B cell (primary cell): ENCODE data around the gene HOXC6. TPM values are rescaled to one million over a fixed set of nuclear protein-coding genes. Genes with fewer than 3 reads are reported as not detected.
A peak's percentile ranks its signal among the peaks of the same experiment; 100 is the strongest.

Experiments
- ATAC-seq: fragments of 200-7000 bp; cut with Tn5 transposase; one replicate; pipeline ENCODE4 v1.10.0; 2021; ENCODE audit warnings: low read depth, mild to moderate bottlenecking, moderate number of reproducible peaks, moderate library complexity
- CTCF ChIA-PET: fragments of 350-600 bp; sonication (Branson Sonifier 250); formaldehyde crosslinking; loops from one replicate; lab custom pipeline; 2021; ENCODE audit warnings: antibody characterized with exemption, inconsistent platforms; lab: Charles Lee
- POLR2A ChIA-PET: fragments of 350-600 bp; sonication (Branson Sonifier 250); formaldehyde crosslinking; loops from one replicate; lab custom pipeline; 2021; ENCODE audit warnings: antibody characterized with exemption; lab: Charles Lee
- DNase-seq: peaks from one replicate; pipeline ENCODE4 v3.0.0; 2013
- H2AFZ ChIP-seq: 2 replicates; pipeline ENCODE4 v1.6.1; 2012; ENCODE audit warnings: mild to moderate bottlenecking, low read depth, low read length; ENCODE audit not compliant: insufficient read depth, poor library complexity, severe bottlenecking
- H3K27ac ChIP-seq, 2 donors: 1 replicate in 1 of 2; 2 replicates in 1 of 2; pipeline ENCODE4 v1.5.1; 2012 to 2013; ENCODE audit warnings: low read length in 2 of 2, mild to moderate bottlenecking in 2 of 2, moderate library complexity in 1 of 2
- H3K27me3 ChIP-seq, 4 experiments: fragments of 200-600 bp in 1 of 4; sonication (generic) in 1 of 4; replicated peaks in 1 of 4; 1 replicate in 2 of 4; 2 replicates in 2 of 4; pipeline versions ENCODE4 v1.6.1 to v1.7.0; 2013 to 2016; ENCODE audit warnings: low read length in 3 of 4, mild to moderate bottlenecking in 2 of 4, mixed read lengths in 1 of 4, moderate library complexity in 1 of 4; ENCODE audit not compliant: insufficient read depth in 4 of 4, control insufficient read depth in 3 of 4; ENCODE audit errors: control extremely low read depth in 1 of 4
- H3K36me3 ChIP-seq, 2 experiments: replicated peaks in 1 of 2; 1 replicate in 1 of 2; 2 replicates in 1 of 2; pipeline versions ENCODE4 v1.6.1 to v1.7.1; 2013; ENCODE audit warnings: low read length in 1 of 2; ENCODE audit not compliant: insufficient read depth in 2 of 2, control insufficient read depth in 1 of 2; ENCODE audit errors: control extremely low read depth in 1 of 2, extremely low read depth in 1 of 2
- H3K4me1 ChIP-seq, 2 donors: fragments of 200-600 bp in 1 of 2; sonication (generic) in 1 of 2; 1 replicate in 1 of 2; 2 replicates in 1 of 2; pipeline versions ENCODE4 v1.5.1 to v1.6.1; 2013 to 2017; ENCODE audit warnings: low read length in 2 of 2; ENCODE audit not compliant: control insufficient read depth in 2 of 2, insufficient read depth in 2 of 2
- H3K4me2 ChIP-seq: replicated peaks from 2 replicates; pipeline ENCODE3; 2012; ENCODE audit warnings: mild to moderate bottlenecking, low read depth, low read length; ENCODE audit not compliant: poor library complexity, severe bottlenecking
- H3K4me3 ChIP-seq, 5 experiments: fragments of 200-600 bp in 1 of 5; sonication (generic) in 1 of 5; 1 replicate in 3 of 5; 2 replicates in 2 of 5; pipeline versions ENCODE4 v1.5.1 to v1.7.0; 2011 to 2016; ENCODE audit warnings: low read length in 4 of 5, mild to moderate bottlenecking in 4 of 5, low read depth in 2 of 5, control low read depth in 1 of 5, moderate library complexity in 1 of 5; ENCODE audit not compliant: insufficient read depth in 1 of 5; ENCODE audit errors: control extremely low read depth in 1 of 5, extremely low read depth in 1 of 5
- H3K79me2 ChIP-seq: fragments of 200-600 bp; sonication (generic); one replicate; pipeline ENCODE4 v1.6.0; 2016; ENCODE audit warnings: low read length; ENCODE audit not compliant: control insufficient read depth, insufficient read depth
- H3K9ac ChIP-seq: fragments of 200-600 bp; sonication (generic); 2 replicates; pipeline ENCODE4 v1.6.1; 2017; ENCODE audit warnings: mild to moderate bottlenecking, low read length, moderate library complexity
- H3K9me3 ChIP-seq, 3 donors: one replicate each; pipeline versions ENCODE4 v1.6.1 to v1.7.1; 2013; ENCODE audit warnings: low read length in 2 of 3; ENCODE audit not compliant: control insufficient read depth in 2 of 3, insufficient read depth in 1 of 3; ENCODE audit errors: control extremely low read depth in 1 of 3
- H4K20me1 ChIP-seq: 2 replicates; pipeline ENCODE4 v1.6.0; 2012; ENCODE audit warnings: mild to moderate bottlenecking, low read length; ENCODE audit not compliant: insufficient read depth, control insufficient read depth, poor library complexity, severe bottlenecking
- H3K27ac Mint-ChIP-seq: one replicate; pipeline ENCODE4 v1.8.0; 2021; ENCODE audit warnings: mixed read lengths
- H3K27me3 Mint-ChIP-seq: one replicate; pipeline ENCODE4 v1.8.0; 2021; ENCODE audit warnings: mixed read lengths
- H3K4me1 Mint-ChIP-seq: one replicate; pipeline ENCODE4 v1.8.0; 2021; ENCODE audit warnings: mixed read lengths
- H3K4me3 Mint-ChIP-seq: one replicate; pipeline ENCODE4 v1.8.0; 2021; ENCODE audit warnings: mixed read lengths
- H3K9me3 Mint-ChIP-seq: one replicate; pipeline ENCODE4 v1.8.0; 2022; ENCODE audit warnings: mixed read lengths; ENCODE audit not compliant: insufficient read depth
- EZH2 ChIP-seq: IDR thresholded peaks from 2 replicates; pipeline ENCODE4 v1.6.1; 2012; ENCODE audit warnings: borderline replicate concordance, low read depth, mild to moderate bottlenecking, moderate library complexity, low read length; ENCODE audit not compliant: insufficient read depth, poor library complexity, severe bottlenecking
- WGBS: methylation state at CpG from one replicate; pipeline ENCODE4 v1.1.5; 2013; ENCODE audit warnings: missing lambda C conversion rate; ENCODE audit not compliant: insufficient coverage; 5-methylcytosine and 5-hydroxymethylcytosine counted together
- intact Hi-C: fragments of 100-400 bp; cut with micrococcal nuclease; formaldehyde crosslinking; loops from one replicate; pipeline ENCODE4 v1.10.0; 2022
- polyA plus RNA-seq: library from polyadenylated mRNA; depleted of rRNA; stranded (reverse); fragments of >200 nt; gene quantifications from 2 replicates; pipeline ENCODE4 v1.2.3, GENCODE V29; 2012
- total RNA-seq, 2 donors: library from RNA; stranded (reverse); fragments of 120-200 nt in 1 of 2; gene quantifications; 1 replicate in 1 of 2; 2 replicates in 1 of 2; pipeline versions ENCODE4 v1.2.3 to v1.2.4, GENCODE V29; 2013 to 2022
- TF ChIP-seq, protein P1 (sequence below): fragments of 200-600 bp; IDR thresholded peaks from one replicate; pipeline ENCODE4 v1.8.0; 2022; ENCODE audit warnings: antibody characterized with exemption, mild to moderate bottlenecking

Gene HOXC6
- total and polyA plus RNA-seq, 2 donors (not counting 1 experiment from before 2014, with no cell fraction given), result not detected

DNA sequence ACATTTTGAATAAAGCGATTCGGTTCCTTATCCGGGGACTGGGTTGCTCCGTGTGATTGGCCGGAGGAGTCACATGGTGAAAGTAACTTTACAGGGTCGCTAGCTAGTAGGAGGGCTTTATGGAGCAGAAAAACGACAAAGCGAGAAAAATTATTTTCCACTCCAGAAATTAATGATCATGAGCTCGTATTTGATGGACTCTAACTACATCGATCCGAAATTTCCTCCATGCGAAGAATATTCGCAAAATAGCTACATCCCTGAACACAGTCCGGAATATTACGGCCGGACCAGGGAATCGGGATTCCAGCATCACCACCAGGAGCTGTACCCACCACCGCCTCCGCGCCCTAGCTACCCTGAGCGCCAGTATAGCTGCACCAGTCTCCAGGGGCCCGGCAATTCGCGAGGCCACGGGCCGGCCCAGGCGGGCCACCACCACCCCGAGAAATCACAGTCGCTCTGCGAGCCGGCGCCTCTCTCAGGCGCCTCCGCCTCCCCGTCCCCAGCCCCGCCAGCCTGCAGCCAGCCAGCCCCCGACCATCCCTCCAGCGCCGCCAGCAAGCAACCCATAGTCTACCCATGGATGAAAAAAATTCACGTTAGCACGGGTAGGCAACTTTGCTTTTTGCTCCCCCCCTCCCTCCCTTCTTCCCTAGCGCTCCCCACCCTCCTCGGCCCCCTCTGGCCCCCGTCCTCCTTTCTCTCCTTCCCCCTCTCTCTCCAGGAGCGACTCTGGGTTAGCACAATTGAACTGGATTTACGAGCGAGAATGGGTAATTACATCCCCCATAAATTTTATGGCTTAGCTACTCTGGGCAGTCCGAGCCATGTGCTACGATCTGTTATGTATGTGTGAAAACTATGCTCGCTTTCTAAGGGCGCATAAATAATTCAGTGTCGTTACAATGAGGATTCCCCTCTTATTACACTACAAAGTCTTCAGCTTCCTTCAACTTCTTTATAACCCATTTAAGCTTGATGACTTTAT, 25.8 kb downstream of the HOXC6 start, which contains the start of gene HOXC4:
TSS of gene HOXC4 (plus strand) at position 85 of the 991 bp plus-strand sequence. CDS start at position 173, 88 bp downstream.
- Histone ChIP-seq H3K79me2 (no peaks in the 10 kb centered on the region), H3K9me3 (peaks cover 0 to 31% (median 0%) of the 10 kb centered on the region in 3 donors), H3K4me2 (peak within 1 kb of the TSS; percentile 73), H3K9ac (peak within 1 kb of the TSS; percentile 72), H3K27ac (peak within 1 kb of the TSS; percentile 83 to 88), H3K36me3 (no peaks in the 10 kb centered on the region), H3K4me1 (peaks cover 36 to 42% of the 10 kb centered on the region in 2 donors), H2AFZ (peak within 1 kb of the TSS; percentile 76), H4K20me1 (no peaks in the 10 kb centered on the region), H3K4me3 (peak within 1 kb of the TSS in 4 of 5 experiments; percentile 69 to 78 (median 75)), H3K27me3 (peaks cover 0 to 63% (median 39%) of the 10 kb centered on the region in 4 experiments)
- 4% methylated on average over 37 of the region's 52 CpGs for WGBS
- Mint-ChIP-seq H3K4me1 (peaks cover 43% of the 10 kb centered on the region), H3K27me3 (peaks cover 56% of the 10 kb centered on the region), H3K27ac (peak within 1 kb of the TSS; percentile 95), H3K4me3 (peak within 1 kb of the TSS; percentile 91), H3K9me3 (no peaks in the 10 kb centered on the region)
- intact Hi-C loops, result loop anchor here (1.0 to 5.0 kb wide), 3 partner anchors 36 to 135 kb away; partner anchors contain the start of gene HOXC8
- ChIA-PET CTCF (interaction anchor here (0.6 to 4.5 kb wide), 13 partner anchors 13 to 165 kb away, joined by 3 to 37 read pairs (median 5); partner anchors contain the start of genes HOXC5, HOXC6 and SMUG1), POLR2A (interaction anchor here (0.6 to 1.3 kb wide), 9 partner anchors 14 to 359 kb away, joined by 3 to 8 read pairs (median 5); partner anchors contain the start of genes HOXC8 and SMUG1)
- DNase-seq, result peak; percentile 36
- ATAC-seq, result peak; percentile 66
- TF ChIP-seq EZH2, result peak; percentile 15
- TF ChIP-seq, protein P1, sequence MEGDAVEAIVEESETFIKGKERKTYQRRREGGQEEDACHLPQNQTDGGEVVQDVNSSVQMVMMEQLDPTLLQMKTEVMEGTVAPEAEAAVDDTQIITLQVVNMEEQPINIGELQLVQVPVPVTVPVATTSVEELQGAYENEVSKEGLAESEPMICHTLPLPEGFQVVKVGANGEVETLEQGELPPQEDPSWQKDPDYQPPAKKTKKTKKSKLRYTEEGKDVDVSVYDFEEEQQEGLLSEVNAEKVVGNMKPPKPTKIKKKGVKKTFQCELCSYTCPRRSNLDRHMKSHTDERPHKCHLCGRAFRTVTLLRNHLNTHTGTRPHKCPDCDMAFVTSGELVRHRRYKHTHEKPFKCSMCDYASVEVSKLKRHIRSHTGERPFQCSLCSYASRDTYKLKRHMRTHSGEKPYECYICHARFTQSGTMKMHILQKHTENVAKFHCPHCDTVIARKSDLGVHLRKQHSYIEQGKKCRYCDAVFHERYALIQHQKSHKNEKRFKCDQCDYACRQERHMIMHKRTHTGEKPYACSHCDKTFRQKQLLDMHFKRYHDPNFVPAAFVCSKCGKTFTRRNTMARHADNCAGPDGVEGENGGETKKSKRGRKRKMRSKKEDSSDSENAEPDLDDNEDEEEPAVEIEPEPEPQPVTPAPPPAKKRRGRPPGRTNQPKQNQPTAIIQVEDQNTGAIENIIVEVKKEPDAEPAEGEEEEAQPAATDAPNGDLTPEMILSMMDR, result no peak
